Measurements from ENCODE around the gene CPSF4. TPM values are rescaled to one million over a fixed set of nuclear protein-coding genes. Genes with fewer than 3 reads are reported as not detected.

The CPSF4 gene
- total RNA-seq, 1 donor from 2014 or later = 26.9 TPM

DNA sequence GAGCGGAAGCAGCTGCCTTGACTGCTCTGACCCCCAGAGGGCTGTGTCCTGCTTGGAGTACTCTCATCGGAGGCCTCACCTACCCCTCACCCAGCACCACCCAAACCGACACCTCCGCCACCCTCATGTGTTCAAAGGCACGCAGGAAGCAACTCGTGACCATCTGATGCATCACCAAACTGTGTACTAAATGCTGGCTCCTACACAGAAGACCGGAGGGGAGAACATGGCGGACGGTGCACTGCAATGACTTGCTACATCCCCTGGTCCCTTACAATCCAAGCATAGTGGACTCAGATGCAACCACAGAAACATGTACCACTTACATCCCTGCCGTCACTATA is 33.8 kb upstream of the CPSF4 start:
- no peak for ATAC-seq
- TF ChIP-seq, protein P1, sequence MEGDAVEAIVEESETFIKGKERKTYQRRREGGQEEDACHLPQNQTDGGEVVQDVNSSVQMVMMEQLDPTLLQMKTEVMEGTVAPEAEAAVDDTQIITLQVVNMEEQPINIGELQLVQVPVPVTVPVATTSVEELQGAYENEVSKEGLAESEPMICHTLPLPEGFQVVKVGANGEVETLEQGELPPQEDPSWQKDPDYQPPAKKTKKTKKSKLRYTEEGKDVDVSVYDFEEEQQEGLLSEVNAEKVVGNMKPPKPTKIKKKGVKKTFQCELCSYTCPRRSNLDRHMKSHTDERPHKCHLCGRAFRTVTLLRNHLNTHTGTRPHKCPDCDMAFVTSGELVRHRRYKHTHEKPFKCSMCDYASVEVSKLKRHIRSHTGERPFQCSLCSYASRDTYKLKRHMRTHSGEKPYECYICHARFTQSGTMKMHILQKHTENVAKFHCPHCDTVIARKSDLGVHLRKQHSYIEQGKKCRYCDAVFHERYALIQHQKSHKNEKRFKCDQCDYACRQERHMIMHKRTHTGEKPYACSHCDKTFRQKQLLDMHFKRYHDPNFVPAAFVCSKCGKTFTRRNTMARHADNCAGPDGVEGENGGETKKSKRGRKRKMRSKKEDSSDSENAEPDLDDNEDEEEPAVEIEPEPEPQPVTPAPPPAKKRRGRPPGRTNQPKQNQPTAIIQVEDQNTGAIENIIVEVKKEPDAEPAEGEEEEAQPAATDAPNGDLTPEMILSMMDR (IDR thresholded peaks at IDR 0.05) = no peak
- Histone ChIP-seq H3K9me3 (no peaks in the 10 kb centered on the region), H3K27ac (no peak overlapping the region), H3K4me3 (no peak overlapping the region), H3K27me3 (no peaks in the 10 kb centered on the region), H3K36me3 (peaks cover 36% of the 10 kb centered on the region), H3K4me1 (peaks cover 39% of the 10 kb centered on the region)
- DNase-seq = no peak
- intact Hi-C loops (cut with DNase I) = no loop called here

DNA sequence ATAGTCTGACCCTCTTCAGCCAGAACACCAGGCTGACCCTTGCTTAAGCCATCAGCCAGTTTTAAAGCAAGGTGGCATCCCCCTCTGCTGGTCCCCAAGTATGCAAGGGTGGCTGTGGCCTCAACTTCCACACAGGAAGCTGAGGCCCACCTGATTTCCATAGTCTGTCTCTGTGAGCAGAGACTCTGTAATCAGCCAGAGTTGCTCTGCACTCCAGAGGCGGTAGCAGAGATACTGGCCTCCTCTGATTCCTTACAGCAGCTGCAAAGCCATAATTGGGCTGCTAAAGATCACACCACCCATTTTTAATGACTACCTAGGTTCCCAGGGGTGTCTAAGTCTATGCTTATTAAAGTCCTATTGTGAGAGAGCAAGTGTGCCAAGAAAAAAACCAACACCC is 32.2 kb upstream of the CPSF4 start:
- H3K4me1 ChIP-seq = peaks cover 43% of the 10 kb centered on the region
- DNase-seq (no peak), ATAC-seq (no peak)
- H3K27me3 ChIP-seq = no peaks in the 10 kb centered on the region
- TF ChIP-seq, protein P1 (IDR thresholded peaks at IDR 0.05) = no peak
- no peak overlapping the region for H3K27ac ChIP-seq
- H3K36me3 ChIP-seq = peaks cover 36% of the 10 kb centered on the region
- H3K9me3 ChIP-seq = no peaks in the 10 kb centered on the region
- intact Hi-C loops (cut with DNase I) = no loop called here
- H3K4me3 ChIP-seq = peak overlapping the region; percentile 100

DNA sequence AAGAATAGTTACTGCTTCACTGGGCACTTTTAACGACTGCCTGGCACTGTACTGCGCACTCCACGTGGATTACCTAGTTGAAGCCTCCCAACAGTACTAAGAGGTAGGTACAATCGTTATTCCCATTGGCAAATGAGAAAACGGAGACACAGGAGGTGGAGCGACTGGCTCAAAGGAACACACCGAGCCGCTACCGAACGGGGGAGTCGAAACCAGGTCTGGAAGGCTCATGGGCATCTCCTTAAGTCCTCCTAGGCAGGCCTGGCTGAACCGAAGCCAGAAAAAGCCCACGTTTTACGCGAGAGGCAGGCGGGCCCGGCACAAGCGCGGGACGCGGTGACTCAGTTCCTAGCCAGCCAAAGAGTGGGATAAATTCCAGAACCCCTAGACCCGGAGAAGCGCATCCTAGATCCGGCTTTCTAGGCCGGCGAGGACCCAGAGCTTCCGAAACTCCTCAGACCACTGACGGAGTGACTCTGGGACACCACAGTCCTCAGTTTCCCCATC is 30.8 kb upstream of the CPSF4 start:
- H3K27me3 ChIP-seq = no peaks in the 10 kb centered on the region
- H3K9me3 ChIP-seq = no peaks in the 10 kb centered on the region
- H3K36me3 ChIP-seq = peaks cover 38% of the 10 kb centered on the region
- H3K4me1 ChIP-seq = peaks cover 43% of the 10 kb centered on the region
- H3K4me3 ChIP-seq = peak overlapping the region; percentile 100
- peak; percentile 6 for ATAC-seq
- no peak for DNase-seq
- intact Hi-C loops (cut with DNase I) = no loop called here
- peak overlapping the region; percentile 99 for H3K27ac ChIP-seq
- TF ChIP-seq, protein P1 (IDR thresholded peaks at IDR 0.05) = no peak

DNA sequence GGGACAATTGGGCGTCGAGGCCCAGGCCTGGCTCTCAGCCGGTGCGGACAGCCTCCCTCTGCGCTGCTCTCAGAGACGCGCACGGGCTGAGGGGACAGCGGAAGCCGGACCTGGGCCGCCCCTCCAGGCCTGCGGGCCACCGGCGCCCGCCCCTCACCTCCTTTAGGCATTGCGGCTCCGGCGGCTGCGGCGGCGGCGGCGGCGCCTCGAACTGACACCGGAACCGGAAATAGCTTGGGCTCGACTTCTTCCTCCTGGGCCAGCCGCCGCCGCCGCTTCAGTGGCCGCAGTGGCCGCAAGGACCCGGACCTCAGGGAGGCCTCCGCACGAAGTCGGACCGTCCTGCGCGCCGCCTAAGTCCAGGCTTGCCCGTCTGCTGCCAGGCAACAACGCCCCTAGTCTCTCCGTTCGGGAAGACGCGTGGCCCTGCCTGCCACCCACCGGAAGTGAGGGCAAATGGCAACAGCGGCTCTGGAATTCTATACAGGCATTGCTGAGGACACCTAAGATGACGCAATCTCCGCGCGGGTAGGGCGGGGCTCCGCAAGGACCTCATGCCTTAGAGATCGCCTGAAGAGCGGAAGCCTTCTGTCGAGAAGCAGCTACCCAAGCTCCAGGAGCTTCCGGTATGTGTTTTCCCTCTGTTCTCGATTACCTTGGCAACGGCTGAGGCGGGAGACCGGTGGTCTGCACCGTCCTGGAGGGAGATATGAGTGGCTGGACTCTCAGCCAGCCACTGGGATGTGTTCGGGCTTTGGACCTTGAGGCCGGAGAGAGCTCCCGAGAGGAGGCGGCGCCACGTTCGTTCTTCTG is 30.2 kb upstream of the CPSF4 start, which contains the start of the genes BUD31 and PDAP1:
BUD31 (plus strand) TSS at position 591 of the 813 bp plus-strand sequence. CDS start 2,124 bp downstream, outside the sequence.
PDAP1 (minus strand) TSS at position 219 of the 813 bp plus-strand sequence; CDS start at position 170, 49 bp downstream.
- peaks cover 38% of the 10 kb centered on the region for H3K36me3 ChIP-seq
- peak within 1 kb of the TSS; percentile 99 for H3K27ac ChIP-seq
- H3K27me3 ChIP-seq = no peaks in the 10 kb centered on the region
- H3K4me1 ChIP-seq = peaks cover 43% of the 10 kb centered on the region
- intact Hi-C loops (cut with DNase I) = no loop called here
- peak; percentile 96 for ATAC-seq
- H3K9me3 ChIP-seq = no peaks in the 10 kb centered on the region
- TF ChIP-seq, protein P1 (IDR thresholded peaks at IDR 0.05) = peak; percentile 22
- DNase-seq = peak; percentile 97
- peak within 1 kb of the TSS; percentile 100 for H3K4me3 ChIP-seq

DNA sequence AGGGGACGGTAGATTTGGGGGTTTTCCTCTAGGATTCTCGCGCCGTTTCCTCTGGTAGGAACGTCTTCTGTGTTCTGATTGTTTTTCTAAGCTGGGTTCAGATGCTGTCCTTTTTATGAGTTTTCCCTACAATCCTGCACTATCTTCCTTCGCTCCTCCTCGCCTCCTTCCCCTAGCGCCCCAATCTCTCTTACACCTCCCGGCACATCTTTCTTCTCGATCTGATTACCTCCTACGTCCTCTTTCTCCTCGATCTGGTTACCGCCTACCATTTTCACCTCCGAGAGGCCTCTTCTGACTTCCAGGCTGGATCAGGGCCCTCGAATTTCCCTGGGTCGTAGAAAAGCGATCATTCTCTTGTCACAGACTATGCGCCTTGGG is 29.6 kb upstream of the CPSF4 start:
- Histone ChIP-seq H3K4me1 (peaks cover 43% of the 10 kb centered on the region), H3K36me3 (peaks cover 41% of the 10 kb centered on the region), H3K4me3 (peak overlapping the region; percentile 100), H3K27ac (peak overlapping the region; percentile 99), H3K9me3 (no peaks in the 10 kb centered on the region), H3K27me3 (no peaks in the 10 kb centered on the region)
- ATAC-seq (no peak), DNase-seq (no peak)
- intact Hi-C loops (cut with DNase I) = no loop called here
- TF ChIP-seq, protein P1 (IDR thresholded peaks at IDR 0.05) = no peak

Measured in upper lobe of right lung (tissue), 1 donor.